Measurements from ENCODE around the gene PMEPA1.
"Not testable (repeated sequence)": the region's sequence is repeated elsewhere in the genome, so short reads cannot be mapped to it uniquely, and the experiment has no call there.

Gene PMEPA1

GRCh38 chr20:57647933-57648785 lies 61.7 kb downstream of the PMEPA1 start:
- no peak for DNase-seq

- no peak for DNase-seq
Measured at GRCh38 chr20:57647006-57647932, 62.5 kb downstream of the PMEPA1 start.

GRCh38 chr20:57638895-57639236 lies 70.9 kb downstream of the PMEPA1 start:
- DNase-seq = no peak

DNA sequence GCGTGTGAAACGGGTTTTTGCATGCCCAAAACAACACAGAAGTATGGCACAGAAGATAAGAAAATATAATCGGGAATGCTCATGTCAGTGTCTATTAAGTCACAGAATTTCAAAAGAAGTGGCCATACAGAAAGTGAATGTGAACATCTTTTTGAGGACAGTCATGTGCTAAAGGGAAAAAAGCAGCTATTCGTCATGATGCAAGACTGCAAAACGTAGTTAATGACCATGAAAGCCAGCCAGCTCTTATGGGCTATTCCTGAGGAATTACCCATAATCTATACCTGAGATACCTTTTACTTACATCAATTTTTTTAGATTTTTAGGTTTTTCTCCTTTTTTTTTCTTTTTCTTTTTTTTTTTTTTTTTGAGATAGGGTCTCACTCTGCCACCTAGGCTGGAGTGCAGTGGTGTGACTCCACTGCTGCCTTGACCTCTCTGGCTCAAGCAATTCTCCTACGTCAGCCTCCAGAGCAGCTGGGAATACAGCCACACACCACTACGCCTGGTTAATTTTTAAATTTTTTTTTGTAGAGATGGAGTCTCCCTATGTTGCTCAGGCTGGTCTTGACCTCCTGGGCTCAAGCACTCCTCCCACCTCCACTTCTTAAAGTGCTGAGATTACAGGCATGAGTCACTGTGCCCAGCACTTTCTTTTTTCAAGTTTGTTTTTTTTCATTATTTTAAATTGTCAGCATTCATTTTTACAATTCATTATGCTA lies 71.5 kb downstream of the PMEPA1 start:
- DNase-seq = no peak

DNA sequence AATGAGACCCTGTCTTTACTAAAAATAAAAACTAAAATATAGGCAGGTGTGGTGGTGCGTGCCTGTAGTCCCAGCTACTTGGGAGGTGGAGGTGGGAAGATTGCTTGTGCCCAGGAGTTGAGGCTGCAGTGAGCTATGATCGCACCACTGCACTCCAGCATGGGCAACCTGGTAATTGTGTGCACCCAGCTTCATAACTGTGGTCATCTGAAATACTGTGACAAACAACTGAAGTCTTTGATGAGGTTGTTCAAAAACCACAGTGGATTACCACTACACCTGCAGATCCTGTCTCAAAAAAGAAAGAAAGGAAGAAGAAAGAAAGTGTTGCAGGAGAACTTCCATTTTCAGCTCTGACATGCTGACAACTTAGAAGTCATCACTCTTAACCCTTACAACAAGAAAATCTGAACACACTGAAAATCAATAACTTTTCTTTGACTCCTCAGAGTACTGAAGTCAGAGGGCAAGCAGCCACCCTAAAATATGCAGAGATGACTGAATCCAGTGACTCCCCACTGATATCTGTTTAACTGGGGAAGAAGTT lies 75.8 kb downstream of the PMEPA1 start:
- DNase-seq = no peak

DNA sequence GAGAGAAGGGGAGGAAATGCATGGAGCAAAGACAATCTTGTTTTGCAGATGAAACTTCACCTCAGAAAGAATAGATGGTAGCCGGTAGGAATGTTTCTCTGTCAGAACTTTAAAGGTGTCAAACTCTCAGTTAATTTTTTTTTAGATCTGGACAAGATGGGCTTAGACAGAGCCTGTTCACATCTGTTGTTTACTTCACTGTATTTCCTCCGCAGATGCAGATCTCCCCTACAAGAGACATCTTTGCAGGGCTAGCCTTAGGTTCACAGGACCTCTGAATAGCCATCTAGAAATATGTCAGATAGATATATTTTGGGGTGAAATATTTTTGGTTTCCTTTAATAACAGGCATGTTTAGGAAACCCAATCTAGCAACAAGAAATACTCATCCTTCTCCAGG lies 77.5 kb downstream of the PMEPA1 start:
- no peak for DNase-seq

- DNase-seq = no peak
Measured at GRCh38 chr20:57630061-57630460, 79.8 kb downstream of the PMEPA1 start.

GRCh38 chr20:57629491-57629901 lies 80.3 kb downstream of the PMEPA1 start:
- DNase-seq = not testable (repeated sequence)

DNA sequence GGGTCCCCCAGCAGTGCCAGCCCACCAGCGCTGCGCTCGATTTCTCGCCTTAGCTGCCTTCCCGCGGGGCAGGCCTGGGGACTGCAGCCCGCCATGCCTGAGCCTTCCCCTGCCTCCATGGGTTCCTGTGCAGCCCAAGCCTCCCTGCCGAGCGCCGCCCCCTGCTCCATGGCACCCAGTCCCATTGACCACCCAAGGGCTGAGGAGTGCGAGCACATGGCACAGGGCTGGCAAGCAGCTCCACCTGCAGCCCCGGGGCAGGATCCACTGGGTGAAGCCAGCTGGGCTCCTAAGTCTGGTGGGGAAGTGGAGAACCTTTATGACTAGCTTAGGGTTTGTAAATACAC lies 80.9 kb downstream of the PMEPA1 start:
- DNase-seq = not testable (repeated sequence)

- peak; percentile 76 for DNase-seq
Measured at GRCh38 chr20:57628047-57628961, 81.5 kb downstream of the PMEPA1 start.

DNA sequence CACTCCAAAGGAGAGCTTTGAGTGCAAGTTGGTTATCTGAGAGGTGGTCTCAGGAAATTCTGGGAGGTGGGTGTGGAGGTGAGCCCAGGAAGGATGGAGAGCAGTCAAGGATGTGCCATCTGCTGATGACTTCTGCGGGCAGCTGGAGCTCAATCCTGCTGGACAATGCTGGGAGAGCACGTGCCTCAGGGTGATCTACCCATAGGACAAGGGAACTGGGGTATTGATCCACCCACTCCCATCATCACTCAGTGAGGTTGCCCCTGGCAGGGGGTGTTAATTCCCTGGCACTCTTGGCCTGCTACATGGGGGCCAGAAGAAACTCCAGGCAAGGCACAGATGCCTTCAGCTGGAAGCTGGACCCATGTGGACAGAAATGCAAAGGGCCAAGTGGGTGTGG lies 82.5 kb downstream of the PMEPA1 start:
- no peak for DNase-seq

DNA sequence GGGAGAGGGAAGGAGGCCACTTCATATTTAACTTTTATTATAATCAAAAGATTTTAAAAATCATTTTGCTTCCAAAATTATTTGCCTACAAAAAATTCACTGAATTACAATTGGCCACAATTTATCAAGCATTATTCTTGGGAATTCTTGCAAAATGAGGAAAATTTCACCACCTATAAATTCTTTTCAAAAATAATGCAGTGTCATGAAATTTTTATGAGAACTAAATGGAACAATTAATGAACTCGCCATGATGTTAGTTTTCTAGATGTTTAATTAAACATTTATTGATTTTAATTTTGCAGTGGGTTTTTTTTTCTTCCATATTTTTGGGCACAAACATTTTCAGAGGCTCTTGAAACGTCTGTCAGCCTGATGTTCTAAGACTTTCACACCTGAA lies 83.8 kb downstream of the PMEPA1 start:
- DNase-seq = no peak

DNA sequence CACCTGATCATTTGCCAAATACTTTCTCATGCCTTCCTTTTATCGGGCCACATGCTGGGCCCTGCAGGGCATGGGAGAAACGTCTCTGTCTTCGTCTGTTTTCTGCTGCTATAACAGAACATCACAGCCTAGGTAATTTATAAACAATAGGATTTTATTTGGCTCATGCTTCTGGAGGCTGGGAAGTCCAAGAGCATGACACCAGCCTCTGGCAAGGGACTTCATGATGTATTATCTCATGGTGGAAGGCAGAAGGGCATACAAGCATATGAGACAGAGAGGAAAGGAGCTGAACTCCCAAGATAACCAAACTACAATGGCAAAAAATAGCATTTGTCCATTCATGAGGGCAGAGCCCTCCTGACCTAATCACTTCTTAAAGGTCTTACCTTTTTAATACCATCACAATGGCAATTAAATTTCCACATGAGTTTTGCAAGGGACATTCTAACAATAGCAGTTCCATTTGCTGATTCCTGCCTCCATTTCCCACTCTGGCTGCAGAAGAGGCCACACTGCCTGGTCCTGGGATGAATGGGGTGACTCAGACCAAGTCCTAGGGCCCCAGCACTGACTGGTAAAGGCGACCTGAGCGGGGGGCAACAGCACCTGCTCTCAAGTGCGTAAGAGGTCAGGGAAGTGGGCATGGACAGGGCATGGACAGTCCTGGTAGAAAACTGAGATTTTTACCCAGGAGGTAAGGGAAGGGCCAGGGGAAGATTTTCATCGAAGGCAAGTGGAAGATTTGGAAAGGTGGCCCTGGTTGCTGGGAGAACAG lies 84.4 kb downstream of the PMEPA1 start:
- DNase-seq = no peak

- DNase-seq = no peak
Measured at GRCh38 chr20:57624124-57624523, 85.7 kb downstream of the PMEPA1 start.

- DNase-seq = no peak
Measured at GRCh38 chr20:57622579-57623381, 87.0 kb downstream of the PMEPA1 start.

- no peak for DNase-seq
Measured at GRCh38 chr20:57622201-57622570, 87.6 kb downstream of the PMEPA1 start.

DNA sequence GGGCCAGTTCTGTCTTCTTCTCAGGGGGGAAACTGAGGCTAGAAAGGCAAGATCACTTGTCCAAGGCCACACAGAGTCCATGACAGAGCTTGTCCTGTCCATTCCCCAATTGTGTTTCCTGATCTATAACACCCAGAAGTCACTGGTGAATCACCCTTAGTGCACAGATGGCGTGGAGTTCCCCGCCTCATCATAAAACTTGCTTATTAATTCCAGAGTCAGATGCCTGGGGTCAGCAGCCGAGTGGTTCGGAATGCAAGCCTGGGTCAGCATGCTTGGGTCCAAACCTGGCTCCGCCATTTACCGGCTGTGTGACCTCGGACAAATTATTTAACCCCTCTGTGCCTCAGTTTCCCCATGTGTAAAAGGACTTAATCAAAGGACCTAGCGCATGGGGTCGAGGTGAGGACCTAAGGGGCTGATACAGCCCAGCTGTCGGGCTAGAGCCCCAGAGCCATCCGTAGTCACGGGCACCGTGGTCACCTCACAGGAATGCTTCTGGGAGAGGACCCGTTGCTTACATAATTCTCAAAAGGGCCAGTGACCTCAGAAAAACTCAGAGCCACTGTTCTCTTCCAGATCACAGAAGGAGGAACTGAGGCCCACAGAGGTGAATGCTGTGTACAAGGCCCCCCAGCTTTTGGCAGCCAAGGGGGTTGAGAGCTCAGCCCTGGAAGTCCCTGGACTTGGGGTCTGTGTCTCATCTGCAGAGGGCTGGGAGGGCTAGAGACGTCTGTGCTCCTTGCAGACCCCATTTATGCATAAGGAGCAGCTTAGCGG lies 88.2 kb downstream of the PMEPA1 start:
- DNase-seq = no peak

DNA sequence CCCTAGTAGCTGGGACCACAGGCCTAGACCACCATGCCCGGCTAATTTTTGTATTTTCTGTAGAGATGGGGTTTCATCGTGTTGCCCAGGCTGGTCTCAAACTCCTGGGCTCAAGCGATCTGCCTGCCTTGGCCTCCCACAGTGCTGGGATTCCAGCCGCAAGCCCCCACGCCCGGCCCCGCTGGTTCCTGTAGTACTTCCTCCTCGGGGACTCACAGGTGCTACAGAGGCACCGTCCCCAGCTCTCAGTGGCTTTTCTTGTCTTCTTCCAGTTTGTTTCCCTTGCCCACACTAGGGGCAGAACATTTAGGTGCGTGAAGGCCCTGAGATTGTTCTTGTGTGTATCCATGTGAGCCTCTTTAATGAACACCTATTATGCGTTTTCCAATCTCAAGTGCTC lies 88.8 kb downstream of the PMEPA1 start:
- DNase-seq = no peak

GRCh38 chr20:57620274-57620990 lies 89.4 kb downstream of the PMEPA1 start, which contains the start of gene ZBP1:
ZBP1 (minus strand) TSS chr20:57620426; CDS start chr20:57620295, 131 bp downstream.
- no peak for DNase-seq

All from left hindlimb (tissue), 1 donor.